GM23338 (cell line): ENCODE data around the gene OAS1. TPM values are rescaled to one million over a fixed set of nuclear protein-coding genes. Genes with fewer than 3 reads are reported as not detected.
"Not testable (repeated sequence)": the region's sequence is repeated elsewhere in the genome, so short reads cannot be mapped to it uniquely, and the experiment has no call there.

ENCODE experiments used
- ATAC-seq: fragments of 200-7000 bp; cut with Tn5 transposase; 3 replicates; pipeline ENCODE4 v1.9.1; 2020
- DNase-seq: peaks from one replicate; pipeline ENCODE4 v3.0.0-alpha.2; 2015; ENCODE audit warnings: low spot score
- H2AFZ ChIP-seq: fragments of 200-600 bp; sonication (generic); 2 replicates; pipeline ENCODE4 v1.8.0; 2016; ENCODE audit warnings: antibody characterized with exemption, mild to moderate bottlenecking, moderate library complexity
- H3F3A ChIP-seq: fragments of 200-600 bp; sonication (generic); replicated peaks from 2 replicates; pipeline ENCODE4 v1.8.0; 2017; ENCODE audit warnings: antibody characterized with exemption, mixed run types, low read depth
- H3K27ac ChIP-seq: fragments of 200-600 bp; sonication (generic); 2 replicates; pipeline ENCODE4 v1.6.1; 2016; ENCODE audit warnings: low read depth
- H3K27me3 ChIP-seq: fragments of 200-600 bp; sonication (generic); 2 replicates; pipeline ENCODE4 v1.8.0; 2016; ENCODE audit warnings: mild to moderate bottlenecking, mixed run types, moderate library complexity; ENCODE audit not compliant: insufficient read depth
- H3K36me3 ChIP-seq: fragments of 200-600 bp; sonication (generic); 2 replicates; pipeline ENCODE4 v1.8.0; 2016; ENCODE audit warnings: mild to moderate bottlenecking; ENCODE audit not compliant: insufficient read depth
- H3K4me1 ChIP-seq: fragments of 200-600 bp; sonication (generic); 2 replicates; pipeline ENCODE4 v1.8.0; 2016; ENCODE audit warnings: mild to moderate bottlenecking, moderate library complexity; ENCODE audit not compliant: insufficient read depth
- H3K4me2 ChIP-seq: fragments of 200-600 bp; sonication (generic); 2 replicates; pipeline ENCODE4 v1.7.1; 2017; ENCODE audit warnings: mixed run types
- H3K4me3 ChIP-seq: fragments of 200-600 bp; sonication (generic); 2 replicates; pipeline ENCODE4 v1.6.1; 2016; ENCODE audit warnings: mixed run types
- H3K79me2 ChIP-seq: fragments of 200-600 bp; sonication (generic); replicated peaks from 2 replicates; pipeline ENCODE4 v1.8.0; 2017; ENCODE audit warnings: mild to moderate bottlenecking; ENCODE audit not compliant: insufficient read depth
- H3K9me2 ChIP-seq: fragments of 200-600 bp; sonication (generic); 2 replicates; pipeline ENCODE4 v1.8.0; 2017; ENCODE audit not compliant: insufficient read depth
- H4K20me1 ChIP-seq: fragments of 200-600 bp; sonication (generic); replicated peaks from 2 replicates; pipeline ENCODE4 v1.8.0; 2017; ENCODE audit warnings: mild to moderate bottlenecking; ENCODE audit not compliant: insufficient read depth
- H3K27ac Mint-ChIP-seq: 2 replicates; pipeline ENCODE4 v1.8.0; 2020; ENCODE audit warnings: inconsistent platforms, mild to moderate bottlenecking, moderate library complexity, mixed read lengths
- H3K27me3 Mint-ChIP-seq: 3 replicates; pipeline ENCODE4 v1.8.0; 2022; ENCODE audit warnings: low read depth, mild to moderate bottlenecking, moderate library complexity, mixed read lengths, inconsistent platforms; ENCODE audit not compliant: insufficient read depth, poor library complexity
- H3K36me3 Mint-ChIP-seq: 3 replicates; pipeline ENCODE4 v1.8.0; 2021; ENCODE audit warnings: low read depth, mild to moderate bottlenecking, inconsistent platforms, moderate library complexity, mixed read lengths
- H3K4me1 Mint-ChIP-seq: 3 replicates; pipeline ENCODE4 v1.8.0; 2020; ENCODE audit warnings: mild to moderate bottlenecking, inconsistent platforms, mixed read lengths
- H3K4me3 Mint-ChIP-seq: 3 replicates; pipeline ENCODE4 v1.8.0; 2021; ENCODE audit warnings: moderate library complexity, mild to moderate bottlenecking, inconsistent platforms, mixed read lengths
- H3K9me3 Mint-ChIP-seq: 3 replicates; pipeline ENCODE4 v1.8.0; 2020; ENCODE audit warnings: moderate library complexity, mild to moderate bottlenecking, inconsistent platforms, mixed read lengths
- CREB1 ChIP-seq: fragments of 250-450 bp; sonication (Bioruptor Pico); IDR thresholded peaks from 2 replicates; pipeline ENCODE4 v1.5.0; 2020; ENCODE audit warnings: low read depth, mild to moderate bottlenecking, moderate library complexity
- EZH2 ChIP-seq: fragments of 200-600 bp; sonication (generic); IDR thresholded peaks from one replicate; pipeline ENCODE4 v1.8.0; 2017; ENCODE audit warnings: antibody characterized with exemption, mild to moderate bottlenecking, low read depth; ENCODE audit not compliant: unreplicated experiment
- JUNB ChIP-seq: IDR thresholded peaks from one replicate; pipeline ENCODE4 v1.6.1; 2016; ENCODE audit warnings: antibody characterized with exemption; ENCODE audit not compliant: unreplicated experiment
- NANOG ChIP-seq: IDR thresholded peaks from 2 replicates; pipeline ENCODE4 v1.6.1; 2016; ENCODE audit warnings: antibody characterized with exemption, borderline replicate concordance
- STAT1 ChIP-seq: IDR thresholded peaks from one replicate; pipeline ENCODE4 v1.6.1; 2016; ENCODE audit warnings: antibody characterized with exemption; ENCODE audit not compliant: unreplicated experiment
- ZNF331 ChIP-seq: fragments of 250-450 bp; sonication (Bioruptor Pico); IDR thresholded peaks from 2 replicates; pipeline ENCODE4 v1.5.0; 2020; ENCODE audit warnings: low read depth, mild to moderate bottlenecking, moderate library complexity
- polyA plus RNA-seq: library from polyadenylated mRNA; unstranded; fragments of >200 nt; fragmentation: Nextera tagmentation; extraction: Ambion mirVana; gene quantifications from 2 replicates; pipeline ENCODE4 v1.2.1, GENCODE V29; 2016
- total RNA-seq: library from RNA; depleted of rRNA; stranded (reverse); fragments of >200 nt; shearing (Covaris generic); gene quantifications from 2 replicates; pipeline ENCODE4 v1.2.3, GENCODE V29; 2014
- TF ChIP-seq, protein P1 (sequence below): IDR thresholded peaks from one replicate; pipeline ENCODE4 v1.6.1; 2018; ENCODE audit warnings: antibody characterized with exemption; ENCODE audit not compliant: unreplicated experiment

Gene OAS1
- total and polyA plus RNA-seq, 2 experiments from 2014 or later: not detected

DNA sequence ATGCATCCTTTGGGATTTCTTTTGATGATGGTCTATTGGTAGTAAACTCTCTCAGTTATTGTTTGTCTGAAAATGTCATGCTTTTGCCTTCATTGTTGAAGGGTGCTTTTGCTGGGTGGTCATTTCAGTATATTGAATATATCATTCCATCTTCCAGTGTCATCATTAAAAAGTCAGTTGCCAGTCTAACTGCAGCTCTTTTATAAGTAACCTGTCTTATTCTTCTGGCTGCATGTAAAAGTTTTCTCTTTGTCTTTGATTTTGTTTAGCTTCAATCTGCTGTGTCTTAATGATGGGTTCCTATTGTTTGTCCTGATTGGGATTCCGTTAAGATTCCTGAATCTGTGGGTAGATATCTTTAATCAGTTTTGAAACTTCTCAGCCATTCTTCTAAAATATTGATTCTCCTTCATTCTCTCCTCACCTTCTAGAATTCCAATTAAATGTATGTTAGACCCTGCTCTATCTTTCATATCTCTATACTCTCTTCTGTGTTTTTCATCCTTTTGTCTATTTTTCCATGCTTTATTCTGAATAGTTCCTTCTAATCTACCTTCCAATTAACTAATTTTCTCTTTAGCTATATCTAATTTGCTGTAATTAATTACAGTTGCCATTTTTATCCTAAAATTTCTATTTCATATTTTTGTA is 6.4 kb downstream of the OAS1 start (continued):
- TF ChIP-seq, protein P1, sequence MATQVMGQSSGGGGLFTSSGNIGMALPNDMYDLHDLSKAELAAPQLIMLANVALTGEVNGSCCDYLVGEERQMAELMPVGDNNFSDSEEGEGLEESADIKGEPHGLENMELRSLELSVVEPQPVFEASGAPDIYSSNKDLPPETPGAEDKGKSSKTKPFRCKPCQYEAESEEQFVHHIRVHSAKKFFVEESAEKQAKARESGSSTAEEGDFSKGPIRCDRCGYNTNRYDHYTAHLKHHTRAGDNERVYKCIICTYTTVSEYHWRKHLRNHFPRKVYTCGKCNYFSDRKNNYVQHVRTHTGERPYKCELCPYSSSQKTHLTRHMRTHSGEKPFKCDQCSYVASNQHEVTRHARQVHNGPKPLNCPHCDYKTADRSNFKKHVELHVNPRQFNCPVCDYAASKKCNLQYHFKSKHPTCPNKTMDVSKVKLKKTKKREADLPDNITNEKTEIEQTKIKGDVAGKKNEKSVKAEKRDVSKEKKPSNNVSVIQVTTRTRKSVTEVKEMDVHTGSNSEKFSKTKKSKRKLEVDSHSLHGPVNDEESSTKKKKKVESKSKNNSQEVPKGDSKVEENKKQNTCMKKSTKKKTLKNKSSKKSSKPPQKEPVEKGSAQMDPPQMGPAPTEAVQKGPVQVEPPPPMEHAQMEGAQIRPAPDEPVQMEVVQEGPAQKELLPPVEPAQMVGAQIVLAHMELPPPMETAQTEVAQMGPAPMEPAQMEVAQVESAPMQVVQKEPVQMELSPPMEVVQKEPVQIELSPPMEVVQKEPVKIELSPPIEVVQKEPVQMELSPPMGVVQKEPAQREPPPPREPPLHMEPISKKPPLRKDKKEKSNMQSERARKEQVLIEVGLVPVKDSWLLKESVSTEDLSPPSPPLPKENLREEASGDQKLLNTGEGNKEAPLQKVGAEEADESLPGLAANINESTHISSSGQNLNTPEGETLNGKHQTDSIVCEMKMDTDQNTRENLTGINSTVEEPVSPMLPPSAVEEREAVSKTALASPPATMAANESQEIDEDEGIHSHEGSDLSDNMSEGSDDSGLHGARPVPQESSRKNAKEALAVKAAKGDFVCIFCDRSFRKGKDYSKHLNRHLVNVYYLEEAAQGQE: no peak

DNA sequence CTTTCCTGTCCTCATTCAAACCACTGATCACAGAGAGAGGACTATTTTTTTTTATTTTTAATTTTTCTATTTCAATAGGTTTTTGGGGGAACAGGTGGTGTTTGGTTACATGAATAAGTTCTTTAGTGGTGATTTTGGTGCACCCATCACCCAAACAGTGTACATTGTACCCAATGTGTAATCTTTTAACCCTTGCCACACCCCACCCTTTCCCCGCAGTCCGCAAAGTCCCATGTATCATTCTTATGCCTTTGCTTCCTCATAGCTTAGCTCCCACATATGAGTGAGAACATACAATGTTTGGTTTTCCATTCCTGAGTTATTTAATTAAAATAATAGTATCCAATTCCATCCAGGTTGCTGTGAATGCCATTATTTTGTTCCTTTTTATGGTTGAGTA is 7.1 kb downstream of the OAS1 start:
- not testable (repeated sequence) for H4K20me1 ChIP-seq, H3K4me2 ChIP-seq, H3K4me3 Mint-ChIP-seq, H3K9me2 ChIP-seq, H3K27ac ChIP-seq, H3K4me1 ChIP-seq, H3K27me3 ChIP-seq, H3K27me3 Mint-ChIP-seq, H3K36me3 ChIP-seq, H3K79me2 ChIP-seq, H2AFZ ChIP-seq, H3K27ac Mint-ChIP-seq, H3K4me3 ChIP-seq, H3K4me1 Mint-ChIP-seq, DNase-seq, ATAC-seq, H3F3A ChIP-seq
- Mint-ChIP-seq H3K36me3 (peaks cover 14% of the 10 kb centered on the region; the same call in 2 of the 3 replicates), H3K9me3 (peaks cover 44% of the 10 kb centered on the region)

DNA sequence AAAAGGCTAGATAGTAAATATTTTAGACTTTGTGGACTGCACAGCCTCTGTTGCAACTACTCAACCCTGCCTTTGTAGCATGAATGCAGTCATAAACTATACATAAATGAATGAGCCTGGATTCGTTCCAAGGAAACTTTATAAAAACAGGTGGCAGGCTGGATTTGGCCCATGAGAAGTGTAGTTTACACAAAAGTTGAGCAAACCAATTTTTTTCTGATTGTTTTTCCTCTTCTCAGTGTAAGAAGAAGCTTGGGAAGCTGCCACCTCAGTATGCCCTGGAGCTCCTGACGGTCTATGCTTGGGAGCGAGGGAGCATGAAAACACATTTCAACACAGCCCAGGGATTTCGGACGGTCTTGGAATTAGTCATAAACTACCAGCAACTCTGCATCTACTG is 9.5 kb downstream of the OAS1 start:
- no peaks in the 10 kb centered on the region for H3K79me2 ChIP-seq
- TF ChIP-seq, protein P1: no peak
- no peak for TF ChIP-seq NANOG
- TF ChIP-seq CREB1: no peak
- no peak for TF ChIP-seq EZH2
- no peak for TF ChIP-seq STAT1
- TF ChIP-seq JUNB: no peak
- no peak for TF ChIP-seq ZNF331 (CRISPR knock-in tag)
- no peaks in the 10 kb centered on the region for H3K9me2 ChIP-seq
- Mint-ChIP-seq H3K9me3 (peaks cover 39% of the 10 kb centered on the region), H3K27ac (no peak overlapping the region), H3K36me3 (peaks cover 10% of the 10 kb centered on the region; the same call in 2 of the 3 replicates), H3K4me3 (no peak overlapping the region), H3K27me3 (peaks cover 3% of the 10 kb centered on the region), H3K4me1 (no peaks in the 10 kb centered on the region)
- H3K4me3 ChIP-seq: no peak overlapping the region
- no peaks in the 10 kb centered on the region for H4K20me1 ChIP-seq
- no peaks in the 10 kb centered on the region for H3F3A ChIP-seq
- H3K4me2 ChIP-seq: no peak overlapping the region
- no peaks in the 10 kb centered on the region for H3K27me3 ChIP-seq
- H3K27ac ChIP-seq: no peak overlapping the region
- H3K36me3 ChIP-seq: no peaks in the 10 kb centered on the region
- no peak for DNase-seq
- no peaks in the 10 kb centered on the region for H3K4me1 ChIP-seq
- no peak for ATAC-seq
- H2AFZ ChIP-seq: no peak overlapping the region
